ENCODE measurements around the gene ARSK. TPM values are rescaled to one million over a fixed set of nuclear protein-coding genes. Genes with fewer than 3 reads are reported as not detected.

Gene ARSK
- total and polyA plus RNA-seq, 2 experiments from 2014 or later = 23.2 to 40.8 TPM

GRCh38 chr5:95652849-95653248 lies 97.9 kb downstream of the ARSK start (continued):
- TF ChIP-seq ZNF462 (CRISPR knock-in tag; IDR thresholded peaks at IDR 0.05) (no peak), CREB1 (CRISPR knock-in tag; IDR thresholded peaks at IDR 0.05; ENCODE audit: low read depth) (no peak)

GRCh38 chr5:95654196-95654595 lies 99.3 kb downstream of the ARSK start:
- H3K36me3 ChIP-seq (ENCODE audit: insufficient read depth) = no peaks in the 10 kb centered on the region
- no peak for ATAC-seq
- Mint-ChIP-seq H3K4me3 (no peak overlapping the region), H3K27ac (no peak overlapping the region), H3K9me3 (no peaks in the 10 kb centered on the region), H3K27me3 (ENCODE audit: insufficient read depth, low read depth, poor library complexity) (no peaks in the 10 kb centered on the region), H3K4me1 (no peaks in the 10 kb centered on the region), H3K36me3 (ENCODE audit: low read depth) (no peaks in the 10 kb centered on the region)
- H4K20me1 ChIP-seq (replicated peaks; ENCODE audit: insufficient read depth) = no peaks in the 10 kb centered on the region
- H3K4me3 ChIP-seq = no peak overlapping the region
- H3K9me2 ChIP-seq (ENCODE audit: insufficient read depth) = no peaks in the 10 kb centered on the region
- no peaks in the 10 kb centered on the region for H3F3A ChIP-seq (replicated peaks; ENCODE audit: low read depth)
- H2AFZ ChIP-seq = no peak overlapping the region
- no peak for DNase-seq (ENCODE audit: low spot score)
- no peak overlapping the region for H3K27ac ChIP-seq (ENCODE audit: low read depth)
- H3K4me2 ChIP-seq = no peak overlapping the region
- H3K4me1 ChIP-seq (ENCODE audit: insufficient read depth) = no peaks in the 10 kb centered on the region
- H3K79me2 ChIP-seq (replicated peaks; ENCODE audit: insufficient read depth) = no peaks in the 10 kb centered on the region
- H3K27me3 ChIP-seq (ENCODE audit: insufficient read depth) = no peaks in the 10 kb centered on the region
- TF ChIP-seq EZH2phosphoT487 (IDR thresholded peaks at IDR 0.05; ENCODE audit: unreplicated experiment) (no peak), ZNF462 (CRISPR knock-in tag; IDR thresholded peaks at IDR 0.05) (no peak), REST (IDR thresholded peaks at IDR 0.05; ENCODE audit: unreplicated experiment) (no peak), STAT1 (IDR thresholded peaks at IDR 0.05; ENCODE audit: unreplicated experiment) (no peak), CREB1 (CRISPR knock-in tag; IDR thresholded peaks at IDR 0.05; ENCODE audit: low read depth) (no peak), ZNF331 (CRISPR knock-in tag; IDR thresholded peaks at IDR 0.05; ENCODE audit: low read depth) (no peak)

All from GM23338 (cell line).